HepG2 (cell line): Measurements from ENCODE around the gene TGIF1. TPM values are rescaled to one million over a fixed set of nuclear protein-coding genes. Genes with fewer than 3 reads are reported as not detected.

Experiments
- ARNT ChIP-seq: fragments of 450-650 bp; IDR thresholded peaks from 2 replicates; pipeline ENCODE4 v1.6.1; 2017
- FOXJ3 ChIP-seq: sonication (generic); formaldehyde crosslinking; IDR thresholded peaks from 2 replicates; pipeline ENCODE4 v1.4.0; 2020; ENCODE audit warnings: missing genetic modification reagents, mild to moderate bottlenecking, borderline replicate concordance
- MATR3 ChIP-seq: sonication (generic); formaldehyde crosslinking; IDR thresholded peaks from 2 replicates; pipeline ENCODE4 v1.4.0; 2020; ENCODE audit warnings: missing genetic modification reagents
- NFRKB ChIP-seq: fragments of 450-650 bp; IDR thresholded peaks from 2 replicates; pipeline ENCODE4 v1.6.1; 2017
- POLR2AphosphoS5 ChIP-seq: IDR thresholded peaks from 2 replicates; pipeline ENCODE4 v1.6.1; 2012; ENCODE audit warnings: low read depth, low read length
- PPARG ChIP-seq: conservative IDR thresholded peaks from 2 replicates; pipeline ENCODE4 v1.6.1; 2016; ENCODE audit warnings: missing biosample characterization, missing genetic modification reagents
- SNAI1 ChIP-seq: sonication (generic); formaldehyde crosslinking; IDR thresholded peaks from 2 replicates; pipeline ENCODE4 v1.5.0; 2020; ENCODE audit warnings: mild to moderate bottlenecking, missing genetic modification reagents, borderline replicate concordance
- SNRNP70 ChIP-seq: fragments of 200-400 bp; formaldehyde crosslinking; IDR thresholded peaks from 2 replicates; pipeline ENCODE4 v1.6.1; 2017; ENCODE audit warnings: mild to moderate bottlenecking, low read depth, low read length, moderate library complexity
- ZIK1 ChIP-seq: sonication (generic); formaldehyde crosslinking; IDR thresholded peaks from 2 replicates; pipeline ENCODE4 v1.5.0; 2020; ENCODE audit warnings: mild to moderate bottlenecking, low read depth, missing genetic modification reagents, borderline replicate concordance
- ZNF225 ChIP-seq: sonication (generic); formaldehyde crosslinking; IDR thresholded peaks from 2 replicates; pipeline ENCODE4 v1.4.0; 2020; ENCODE audit warnings: mild to moderate bottlenecking, missing genetic modification reagents
- ZNF382 ChIP-seq: sonication (generic); formaldehyde crosslinking; IDR thresholded peaks from 2 replicates; pipeline ENCODE4 v1.5.0; 2020; ENCODE audit warnings: missing genetic modification reagents, mild to moderate bottlenecking, borderline replicate concordance
- ZNF451 ChIP-seq: sonication (generic); formaldehyde crosslinking; IDR thresholded peaks from 2 replicates; pipeline ENCODE4 v1.5.0; 2020; ENCODE audit warnings: mild to moderate bottlenecking, missing genetic modification reagents
- ZNF543 ChIP-seq: sonication (generic); formaldehyde crosslinking; IDR thresholded peaks from 2 replicates; pipeline ENCODE4 v1.4.0; 2020; ENCODE audit warnings: mild to moderate bottlenecking, missing genetic modification reagents
- ZNF564 ChIP-seq: sonication (generic); formaldehyde crosslinking; IDR thresholded peaks from 2 replicates; pipeline ENCODE4 v1.8.1; 2023; ENCODE audit warnings: mild to moderate bottlenecking, missing genetic modification reagents
- ZNF773 ChIP-seq: sonication (generic); formaldehyde crosslinking; IDR thresholded peaks from 2 replicates; pipeline ENCODE4 v1.4.0; 2020; ENCODE audit warnings: missing genetic modification reagents, borderline replicate concordance
- polyA plus RNA-seq, 8 experiments: library from polyadenylated mRNA; depleted of rRNA in 3 of 8; stranded (reverse) in 7 of 8; unstranded in 1 of 8; fragments of >200 nt; fragmentation: Illumina TruSeq in 4 of 8; extraction: Trizol in 4 of 8; gene quantifications; 2 replicates each; pipeline versions ENCODE4 v1.2.1 to v1.2.3, GENCODE V29; 2011 to 2016; ENCODE audit warnings: low read depth in 4 of 8, missing spikeins in 1 of 8, mixed read lengths in 1 of 8; ENCODE audit not compliant: insufficient read depth in 1 of 8
- total RNA-seq, 5 experiments: library from RNA; depleted of rRNA; stranded (reverse); fragments of >200 nt; fragmentation: Illumina TruSeq; extraction: Trizol; gene quantifications; 2 replicates each; pipeline ENCODE4 v1.2.3, GENCODE V29; 2016; ENCODE audit warnings: low read depth in 1 of 5
- TF ChIP-seq, protein P1 (sequence below): sonication (generic); formaldehyde crosslinking; IDR thresholded peaks from 2 replicates; pipeline ENCODE4 v1.4.0; 2020; ENCODE audit warnings: missing genetic modification reagents, mild to moderate bottlenecking, borderline replicate concordance
- TF ChIP-seq, protein P2 (sequence below): sonication (generic); formaldehyde crosslinking; conservative IDR thresholded peaks from 2 replicates; pipeline ENCODE4 v1.8.1; 2023; ENCODE audit warnings: missing genetic modification reagents
- TF ChIP-seq, protein P3 (sequence below): sonication (generic); formaldehyde crosslinking; IDR thresholded peaks from 2 replicates; pipeline ENCODE4 v1.4.0; 2020; ENCODE audit warnings: missing genetic modification reagents
- TF ChIP-seq, protein P4 (sequence below): IDR thresholded peaks from 2 replicates; pipeline ENCODE4 v1.6.1; 2016; ENCODE audit warnings: control low read depth
- TF ChIP-seq, protein P5 (sequence below): IDR thresholded peaks from 2 replicates; pipeline ENCODE4 v1.6.1; 2016; ENCODE audit warnings: mild to moderate bottlenecking, missing biosample characterization, missing genetic modification reagents
- TF ChIP-seq, protein P6 (sequence below): sonication (generic); formaldehyde crosslinking; IDR thresholded peaks from 2 replicates; pipeline ENCODE4 v1.9.0; 2021; ENCODE audit warnings: missing genetic modification reagents, borderline replicate concordance

Gene TGIF1
- total and polyA plus RNA-seq, 2 of the 13 experiments (the other 11 are each of a cell fraction or from before 2014, with no cell fraction given): 50.0 to 76.1 TPM

DNA sequence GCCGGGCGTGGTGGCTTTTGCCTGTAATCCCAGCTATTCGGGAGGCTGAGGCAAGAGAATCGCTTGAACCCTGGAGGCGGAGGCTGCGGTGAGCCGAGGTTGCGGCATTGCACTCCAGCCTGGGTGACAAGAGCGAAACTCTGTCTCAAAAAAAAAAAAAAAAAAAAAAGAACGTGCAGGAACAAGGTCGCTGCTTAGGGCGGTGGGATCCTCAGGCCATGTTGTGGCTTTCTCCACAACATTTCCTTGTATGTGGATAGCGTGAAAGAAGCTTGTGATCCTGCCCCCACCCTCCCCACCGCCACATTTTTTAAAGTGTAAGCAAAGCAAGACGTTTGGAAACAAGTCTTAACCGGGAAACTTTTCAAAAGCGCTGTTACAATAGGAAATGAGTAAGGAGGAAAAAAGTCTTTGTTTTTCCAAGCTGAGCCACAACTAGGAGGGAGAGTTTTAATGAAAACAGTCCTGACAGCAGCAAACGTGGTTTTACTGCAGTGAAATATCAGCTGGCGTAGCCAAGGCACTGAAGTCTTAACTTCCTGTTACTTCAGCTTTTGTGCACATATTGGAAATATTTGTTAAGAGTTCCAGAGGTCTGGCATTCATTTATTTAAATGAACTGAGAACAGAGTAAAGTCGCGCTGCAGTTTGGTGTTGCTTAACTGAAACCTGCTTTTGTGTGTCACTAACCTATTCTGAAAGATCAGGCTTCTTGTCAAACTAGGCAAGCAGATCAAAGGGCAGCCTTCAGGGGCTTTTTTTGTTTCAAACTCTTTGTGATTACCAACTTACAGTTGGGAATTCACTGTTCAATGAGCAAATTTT is 3.8 kb downstream of the TGIF1 start (continued):
- TF ChIP-seq, protein P1, sequence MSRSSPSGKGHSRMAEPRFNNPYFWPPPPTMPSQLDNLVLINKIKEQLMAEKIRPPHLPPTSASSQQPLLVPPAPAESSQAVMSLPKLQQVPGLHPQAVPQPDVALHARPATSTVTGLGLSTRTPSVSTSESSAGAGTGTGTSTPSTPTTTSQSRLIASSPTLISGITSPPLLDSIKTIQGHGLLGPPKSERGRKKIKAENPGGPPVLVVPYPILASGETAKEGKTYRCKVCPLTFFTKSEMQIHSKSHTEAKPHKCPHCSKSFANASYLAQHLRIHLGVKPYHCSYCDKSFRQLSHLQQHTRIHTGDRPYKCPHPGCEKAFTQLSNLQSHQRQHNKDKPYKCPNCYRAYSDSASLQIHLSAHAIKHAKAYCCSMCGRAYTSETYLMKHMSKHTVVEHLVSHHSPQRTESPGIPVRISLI (CRISPR knock-in tag): peak; percentile 63; the same call in 1 of the 2 replicates
- no peak for TF ChIP-seq ZNF382
- no peak for TF ChIP-seq NFRKB
- TF ChIP-seq ZNF543 (CRISPR knock-in tag): peak; percentile 63; the same call in 1 of the 2 replicates
- TF ChIP-seq SNRNP70: no peak
- no peak for TF ChIP-seq ZIK1 (CRISPR knock-in tag)
- no peak for TF ChIP-seq ZNF225
- no peak for TF ChIP-seq ZNF773 (CRISPR knock-in tag)
- no peak for TF ChIP-seq MATR3 (CRISPR knock-in tag)
- TF ChIP-seq, protein P2, sequence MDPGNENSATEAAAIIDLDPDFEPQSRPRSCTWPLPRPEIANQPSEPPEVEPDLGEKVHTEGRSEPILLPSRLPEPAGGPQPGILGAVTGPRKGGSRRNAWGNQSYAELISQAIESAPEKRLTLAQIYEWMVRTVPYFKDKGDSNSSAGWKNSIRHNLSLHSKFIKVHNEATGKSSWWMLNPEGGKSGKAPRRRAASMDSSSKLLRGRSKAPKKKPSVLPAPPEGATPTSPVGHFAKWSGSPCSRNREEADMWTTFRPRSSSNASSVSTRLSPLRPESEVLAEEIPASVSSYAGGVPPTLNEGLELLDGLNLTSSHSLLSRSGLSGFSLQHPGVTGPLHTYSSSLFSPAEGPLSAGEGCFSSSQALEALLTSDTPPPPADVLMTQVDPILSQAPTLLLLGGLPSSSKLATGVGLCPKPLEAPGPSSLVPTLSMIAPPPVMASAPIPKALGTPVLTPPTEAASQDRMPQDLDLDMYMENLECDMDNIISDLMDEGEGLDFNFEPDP (CRISPR knock-in tag): no peak
- no peak for TF ChIP-seq ZNF451 (CRISPR knock-in tag)
- TF ChIP-seq FOXJ3 (CRISPR knock-in tag): peak; percentile 58; the same call in 1 of the 2 replicates
- no peak for TF ChIP-seq SNAI1 (CRISPR knock-in tag)
- TF ChIP-seq, protein P3, sequence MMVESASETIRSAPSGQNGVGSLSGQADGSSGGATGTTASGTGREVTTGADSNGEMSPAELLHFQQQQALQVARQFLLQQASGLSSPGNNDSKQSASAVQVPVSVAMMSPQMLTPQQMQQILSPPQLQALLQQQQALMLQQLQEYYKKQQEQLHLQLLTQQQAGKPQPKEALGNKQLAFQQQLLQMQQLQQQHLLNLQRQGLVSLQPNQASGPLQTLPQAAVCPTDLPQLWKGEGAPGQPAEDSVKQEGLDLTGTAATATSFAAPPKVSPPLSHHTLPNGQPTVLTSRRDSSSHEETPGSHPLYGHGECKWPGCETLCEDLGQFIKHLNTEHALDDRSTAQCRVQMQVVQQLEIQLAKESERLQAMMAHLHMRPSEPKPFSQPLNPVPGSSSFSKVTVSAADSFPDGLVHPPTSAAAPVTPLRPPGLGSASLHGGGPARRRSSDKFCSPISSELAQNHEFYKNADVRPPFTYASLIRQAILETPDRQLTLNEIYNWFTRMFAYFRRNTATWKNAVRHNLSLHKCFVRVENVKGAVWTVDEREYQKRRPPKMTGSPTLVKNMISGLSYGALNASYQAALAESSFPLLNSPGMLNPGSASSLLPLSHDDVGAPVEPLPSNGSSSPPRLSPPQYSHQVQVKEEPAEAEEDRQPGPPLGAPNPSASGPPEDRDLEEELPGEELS (CRISPR knock-in tag): peak; percentile 36; the same call in 1 of the 2 replicates
- TF ChIP-seq ZNF564: no peak
- no peak for TF ChIP-seq ARNT
- peak; percentile 64; the same call in 1 of the 2 replicates for TF ChIP-seq POLR2AphosphoS5
- TF ChIP-seq, protein P4, sequence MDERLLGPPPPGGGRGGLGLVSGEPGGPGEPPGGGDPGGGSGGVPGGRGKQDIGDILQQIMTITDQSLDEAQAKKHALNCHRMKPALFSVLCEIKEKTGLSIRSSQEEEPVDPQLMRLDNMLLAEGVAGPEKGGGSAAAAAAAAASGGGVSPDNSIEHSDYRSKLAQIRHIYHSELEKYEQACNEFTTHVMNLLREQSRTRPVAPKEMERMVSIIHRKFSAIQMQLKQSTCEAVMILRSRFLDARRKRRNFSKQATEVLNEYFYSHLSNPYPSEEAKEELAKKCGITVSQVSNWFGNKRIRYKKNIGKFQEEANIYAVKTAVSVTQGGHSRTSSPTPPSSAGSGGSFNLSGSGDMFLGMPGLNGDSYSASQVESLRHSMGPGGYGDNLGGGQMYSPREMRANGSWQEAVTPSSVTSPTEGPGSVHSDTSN (CRISPR knock-in tag): no peak
- TF ChIP-seq, protein P5, sequence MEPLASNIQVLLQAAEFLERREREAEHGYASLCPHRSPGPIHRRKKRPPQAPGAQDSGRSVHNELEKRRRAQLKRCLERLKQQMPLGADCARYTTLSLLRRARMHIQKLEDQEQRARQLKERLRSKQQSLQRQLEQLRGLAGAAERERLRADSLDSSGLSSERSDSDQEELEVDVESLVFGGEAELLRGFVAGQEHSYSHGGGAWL (CRISPR knock-in tag): no peak
- TF ChIP-seq PPARG: peak; percentile 85
- TF ChIP-seq, protein P6, sequence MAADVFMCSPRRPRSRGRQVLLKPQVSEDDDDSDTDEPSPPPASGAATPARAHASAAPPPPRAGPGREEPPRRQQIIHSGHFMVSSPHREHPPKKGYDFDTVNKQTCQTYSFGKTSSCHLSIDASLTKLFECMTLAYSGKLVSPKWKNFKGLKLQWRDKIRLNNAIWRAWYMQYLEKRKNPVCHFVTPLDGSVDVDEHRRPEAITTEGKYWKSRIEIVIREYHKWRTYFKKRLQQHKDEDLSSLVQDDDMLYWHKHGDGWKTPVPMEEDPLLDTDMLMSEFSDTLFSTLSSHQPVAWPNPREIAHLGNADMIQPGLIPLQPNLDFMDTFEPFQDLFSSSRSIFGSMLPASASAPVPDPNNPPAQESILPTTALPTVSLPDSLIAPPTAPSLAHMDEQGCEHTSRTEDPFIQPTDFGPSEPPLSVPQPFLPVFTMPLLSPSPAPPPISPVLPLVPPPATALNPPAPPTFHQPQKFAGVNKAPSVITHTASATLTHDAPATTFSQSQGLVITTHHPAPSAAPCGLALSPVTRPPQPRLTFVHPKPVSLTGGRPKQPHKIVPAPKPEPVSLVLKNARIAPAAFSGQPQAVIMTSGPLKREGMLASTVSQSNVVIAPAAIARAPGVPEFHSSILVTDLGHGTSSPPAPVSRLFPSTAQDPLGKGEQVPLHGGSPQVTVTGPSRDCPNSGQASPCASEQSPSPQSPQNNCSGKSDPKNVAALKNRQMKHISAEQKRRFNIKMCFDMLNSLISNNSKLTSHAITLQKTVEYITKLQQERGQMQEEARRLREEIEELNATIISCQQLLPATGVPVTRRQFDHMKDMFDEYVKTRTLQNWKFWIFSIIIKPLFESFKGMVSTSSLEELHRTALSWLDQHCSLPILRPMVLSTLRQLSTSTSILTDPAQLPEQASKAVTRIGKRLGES: no peak
